HG03103 (cell line): ENCODE measurements around the gene EXT2.

Experiments
- ATAC-seq: cut with Tn5 transposase; IDR thresholded peaks from one replicate; pipeline ENCODE4 v1.9.1; 2021; ENCODE audit warnings: low read depth; ENCODE audit not compliant: unreplicated experiment

EXT2 gene

DNA sequence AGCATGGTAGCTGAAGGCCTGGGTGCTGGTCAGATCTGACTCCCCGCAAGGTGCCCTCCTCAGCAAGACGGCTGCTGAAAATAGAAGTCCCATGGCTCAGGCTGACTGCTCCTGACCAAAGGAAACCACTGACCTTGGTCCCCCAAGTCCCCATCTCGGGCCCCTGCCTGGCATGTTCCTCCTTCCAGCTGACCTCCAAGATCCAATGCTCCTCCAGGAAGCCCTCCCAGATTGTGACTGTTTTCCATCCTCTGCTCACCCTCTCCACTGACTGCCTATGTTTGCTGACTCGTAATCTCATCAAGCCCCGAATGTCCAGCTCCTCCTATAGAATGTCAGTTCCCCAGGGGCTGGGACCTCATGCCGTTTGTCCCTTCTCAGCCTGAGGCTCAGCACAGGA, 184.0 kb downstream of the EXT2 start:
- ATAC-seq = no peak

GRCh38 chr11:44280257-44280656, 184.8 kb downstream of the EXT2 start:
- no peak for ATAC-seq

- no peak for ATAC-seq
Measured at GRCh38 chr11:44281151-44281550, 185.7 kb downstream of the EXT2 start.

- no peak for ATAC-seq
Measured at GRCh38 chr11:44282620-44283019, 187.1 kb downstream of the EXT2 start.

DNA sequence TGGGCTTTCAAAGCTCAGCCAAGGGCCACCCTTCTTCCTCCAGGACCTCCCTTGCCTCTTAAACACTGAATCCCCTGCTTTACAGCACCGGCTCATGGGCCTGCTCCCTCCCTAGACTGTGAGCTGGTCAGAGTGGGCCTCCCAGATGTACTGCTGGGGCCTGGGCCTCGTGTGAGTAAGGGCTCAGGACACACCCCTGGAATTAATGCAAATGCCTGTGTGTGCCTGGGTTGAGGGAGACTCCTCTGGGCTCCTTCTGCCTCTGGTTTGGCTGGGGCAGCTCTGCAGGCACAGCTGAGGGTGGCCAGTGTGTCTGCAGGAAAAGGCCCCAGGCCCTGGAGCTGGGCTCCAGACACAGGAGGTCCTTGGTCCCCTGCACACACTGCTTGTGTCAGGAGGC, 190.3 kb downstream of the EXT2 start:
- ATAC-seq = no peak

DNA sequence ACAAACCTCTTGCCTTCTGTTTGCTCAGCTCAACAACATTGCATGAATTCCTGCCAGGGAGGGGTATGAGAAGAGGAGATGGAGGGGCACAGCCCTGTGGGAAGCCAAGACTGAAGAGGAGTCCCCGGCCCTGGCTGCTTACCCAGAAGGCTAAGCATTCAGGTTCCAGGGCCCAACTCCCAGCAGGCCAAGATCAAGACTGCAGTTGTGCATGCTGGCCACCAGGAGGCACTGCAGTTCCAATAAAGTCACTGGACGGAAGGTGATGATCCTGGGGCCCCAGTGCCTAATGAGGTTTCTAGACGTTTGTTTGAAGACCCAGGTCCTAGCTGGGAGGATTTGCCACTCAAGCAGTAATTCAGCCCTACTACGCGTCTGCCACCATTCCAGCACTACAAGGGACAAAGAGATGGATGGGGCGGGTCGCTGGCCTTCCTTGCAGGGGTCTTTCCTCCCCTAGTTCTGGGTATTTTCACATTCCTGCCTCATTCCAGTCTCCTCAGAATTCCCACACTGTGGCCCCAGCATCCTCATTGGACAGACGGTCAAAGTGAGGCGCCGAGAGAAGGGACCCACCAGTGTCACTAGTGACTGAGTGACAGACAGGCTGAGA, 190.9 kb downstream of the EXT2 start:
- no peak for ATAC-seq

DNA sequence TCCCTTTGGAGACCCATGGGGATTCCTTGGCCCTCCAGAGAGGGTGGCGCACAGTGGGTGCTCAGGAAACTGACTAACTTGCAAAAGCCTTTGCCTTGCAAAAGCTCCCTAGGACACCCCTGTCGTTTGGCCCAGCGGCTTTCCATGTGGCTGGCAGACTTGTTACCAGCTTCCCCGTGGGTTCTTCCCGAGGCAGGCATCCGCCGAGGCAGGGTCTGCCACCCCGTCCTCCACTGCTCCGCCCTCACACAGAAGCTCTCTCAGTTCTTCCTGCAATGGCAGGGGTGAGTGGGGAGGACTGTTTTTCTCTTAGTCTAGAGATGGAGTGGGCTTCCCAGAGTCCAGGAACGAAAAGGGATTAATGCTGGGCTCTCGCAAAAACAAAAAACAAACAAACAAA, 191.4 kb downstream of the EXT2 start:
- ATAC-seq = no peak

- ATAC-seq = no peak
Measured at GRCh38 chr11:44288133-44288526, 192.7 kb downstream of the EXT2 start.

- ATAC-seq = no peak
Measured at GRCh38 chr11:44290208-44290607, 194.7 kb downstream of the EXT2 start.
